ENCODE measurements around the gene CLEC1A. TPM values are rescaled to one million over a fixed set of nuclear protein-coding genes. Genes with fewer than 3 reads are reported as not detected.

CLEC1A gene
- total and polyA plus RNA-seq, 2 experiments from 2014 or later, result not detected

GRCh38 chr12:10101648-10102220, 2.9 kb upstream of the CLEC1A start:
- DNase-seq (ENCODE audit: low read depth in 1 of 2, low spot score in 1 of 2), result no peak
- H3K36me3 ChIP-seq, result no peaks in the 10 kb centered on the region
- no peaks in the 10 kb centered on the region for H3K27me3 ChIP-seq
- no peak overlapping the region for H3K4me3 ChIP-seq
- H3K9me3 ChIP-seq (ENCODE audit: low read depth), result no peaks in the 10 kb centered on the region
- H3K27ac ChIP-seq, result no peak overlapping the region
- no peaks in the 10 kb centered on the region for H3K4me1 ChIP-seq (ENCODE audit: low read depth)
- TF ChIP-seq, protein P1, sequence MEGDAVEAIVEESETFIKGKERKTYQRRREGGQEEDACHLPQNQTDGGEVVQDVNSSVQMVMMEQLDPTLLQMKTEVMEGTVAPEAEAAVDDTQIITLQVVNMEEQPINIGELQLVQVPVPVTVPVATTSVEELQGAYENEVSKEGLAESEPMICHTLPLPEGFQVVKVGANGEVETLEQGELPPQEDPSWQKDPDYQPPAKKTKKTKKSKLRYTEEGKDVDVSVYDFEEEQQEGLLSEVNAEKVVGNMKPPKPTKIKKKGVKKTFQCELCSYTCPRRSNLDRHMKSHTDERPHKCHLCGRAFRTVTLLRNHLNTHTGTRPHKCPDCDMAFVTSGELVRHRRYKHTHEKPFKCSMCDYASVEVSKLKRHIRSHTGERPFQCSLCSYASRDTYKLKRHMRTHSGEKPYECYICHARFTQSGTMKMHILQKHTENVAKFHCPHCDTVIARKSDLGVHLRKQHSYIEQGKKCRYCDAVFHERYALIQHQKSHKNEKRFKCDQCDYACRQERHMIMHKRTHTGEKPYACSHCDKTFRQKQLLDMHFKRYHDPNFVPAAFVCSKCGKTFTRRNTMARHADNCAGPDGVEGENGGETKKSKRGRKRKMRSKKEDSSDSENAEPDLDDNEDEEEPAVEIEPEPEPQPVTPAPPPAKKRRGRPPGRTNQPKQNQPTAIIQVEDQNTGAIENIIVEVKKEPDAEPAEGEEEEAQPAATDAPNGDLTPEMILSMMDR (IDR thresholded peaks at IDR 0.05; ENCODE audit: low read depth, low read length), result no peak

- H3K27me3 ChIP-seq, result no peaks in the 10 kb centered on the region
- no peak overlapping the region for H3K4me3 ChIP-seq
- DNase-seq (ENCODE audit: low read depth in 1 of 2, low spot score in 1 of 2), result no peak
- no peaks in the 10 kb centered on the region for H3K4me1 ChIP-seq (ENCODE audit: low read depth)
- H3K9me3 ChIP-seq (ENCODE audit: low read depth), result no peaks in the 10 kb centered on the region
- H3K36me3 ChIP-seq, result no peaks in the 10 kb centered on the region
- TF ChIP-seq, protein P1 (IDR thresholded peaks at IDR 0.05; ENCODE audit: low read depth, low read length), result no peak
- no peak overlapping the region for H3K27ac ChIP-seq
Measured at GRCh38 chr12:10101042-10101579, 2.3 kb upstream of the CLEC1A start.

DNA sequence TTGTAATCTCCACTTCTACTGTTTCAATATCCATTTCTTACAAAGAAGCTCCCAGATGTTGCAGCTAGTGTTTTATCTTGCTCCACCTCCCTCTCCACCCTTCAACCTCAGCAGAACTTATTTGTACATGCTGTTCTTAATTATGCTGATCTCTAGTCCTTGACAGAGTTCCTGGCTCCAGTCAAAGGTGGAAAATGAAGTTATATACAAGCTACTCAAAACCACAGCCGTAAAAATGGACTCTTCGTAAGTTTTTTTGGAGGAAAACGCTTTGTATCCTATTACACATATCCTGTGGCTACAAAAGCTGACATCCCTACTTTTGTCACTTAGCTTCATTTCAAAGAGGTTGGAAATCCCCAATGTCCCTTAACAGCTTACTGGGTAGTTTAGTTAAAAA, 1.3 kb downstream of the CLEC1A start:
- no peak overlapping the region for H3K27ac ChIP-seq
- TF ChIP-seq, protein P1 (IDR thresholded peaks at IDR 0.05; ENCODE audit: low read depth, low read length), result no peak
- H3K9me3 ChIP-seq (ENCODE audit: low read depth), result no peaks in the 10 kb centered on the region
- no peaks in the 10 kb centered on the region for H3K4me1 ChIP-seq (ENCODE audit: low read depth)
- H3K4me3 ChIP-seq, result no peak overlapping the region
- H3K27me3 ChIP-seq, result no peaks in the 10 kb centered on the region
- H3K36me3 ChIP-seq, result no peaks in the 10 kb centered on the region
- DNase-seq (ENCODE audit: low read depth in 1 of 2, low spot score in 1 of 2), result no peak

GRCh38 chr12:10095971-10096370, 2.8 kb downstream of the CLEC1A start:
- H3K4me1 ChIP-seq (ENCODE audit: low read depth), result no peaks in the 10 kb centered on the region
- TF ChIP-seq, protein P1 (IDR thresholded peaks at IDR 0.05; ENCODE audit: low read depth, low read length), result no peak
- H3K36me3 ChIP-seq, result no peaks in the 10 kb centered on the region
- no peak overlapping the region for H3K27ac ChIP-seq
- no peaks in the 10 kb centered on the region for H3K9me3 ChIP-seq (ENCODE audit: low read depth)
- no peak overlapping the region for H3K4me3 ChIP-seq
- H3K27me3 ChIP-seq, result no peaks in the 10 kb centered on the region
- no peak for DNase-seq (ENCODE audit: low read depth in 1 of 2, low spot score in 1 of 2)

- no peak overlapping the region for H3K4me3 ChIP-seq
- H3K27me3 ChIP-seq, result no peaks in the 10 kb centered on the region
- DNase-seq (ENCODE audit: low read depth in 1 of 2, low spot score in 1 of 2), result no peak
- no peaks in the 10 kb centered on the region for H3K36me3 ChIP-seq
- H3K9me3 ChIP-seq (ENCODE audit: low read depth), result no peaks in the 10 kb centered on the region
- TF ChIP-seq, protein P1 (IDR thresholded peaks at IDR 0.05; ENCODE audit: low read depth, low read length), result no peak
- no peak overlapping the region for H3K27ac ChIP-seq
- no peaks in the 10 kb centered on the region for H3K4me1 ChIP-seq (ENCODE audit: low read depth)
Measured at GRCh38 chr12:10094646-10095395, 4.0 kb downstream of the CLEC1A start.
